Activated naive CD8-positive, alpha-beta T cell treated with anti-CD3 and anti-CD28 coated beads, Interleukin-2, amount 50 U/mL, for 24 hours (primary cell): ENCODE results near the gene ACADM.
"Not testable (repeated sequence)": the region's sequence is repeated elsewhere in the genome, so short reads cannot be mapped to it uniquely, and the experiment has no call there.

Experiments used
- ATAC-seq: fragments of 150-1000 bp; cut with Tn5 transposase; one replicate; pipeline ENCODE4 v1.10.0; 2021
- DNase-seq: peaks from one replicate; pipeline ENCODE4 v3.0.0; 2021
- H3K27ac Mint-ChIP-seq: one replicate; pipeline ENCODE4 v1.8.0; 2021; ENCODE audit warnings: mild to moderate bottlenecking, mixed read lengths
- H3K27me3 Mint-ChIP-seq: one replicate; pipeline ENCODE4 v1.8.0; 2021; ENCODE audit warnings: mixed read lengths
- H3K36me3 Mint-ChIP-seq: one replicate; pipeline ENCODE4 v1.8.0; 2021; ENCODE audit warnings: low read depth, mixed read lengths
- H3K4me1 Mint-ChIP-seq: one replicate; pipeline ENCODE4 v1.8.0; 2021; ENCODE audit warnings: mixed read lengths
- H3K4me3 Mint-ChIP-seq: one replicate; pipeline ENCODE4 v1.8.0; 2021; ENCODE audit warnings: mild to moderate bottlenecking, moderate library complexity, mixed read lengths
- H3K9me3 Mint-ChIP-seq: one replicate; pipeline ENCODE4 v1.8.0; 2021; ENCODE audit warnings: mixed read lengths

ACADM gene

GRCh38 chr1:75724472-75725022, at the start of gene ACADM:
Gene ACADM (plus strand): TSS chr1:75724709. CDS start chr1:75724788, 79 bp downstream.
- Mint-ChIP-seq H3K27ac (peak within 1 kb of the TSS; percentile 96), H3K4me3 (peak within 1 kb of the TSS; percentile 98), H3K4me1 (peaks cover 44% of the 10 kb centered on the region), H3K27me3 (no peaks in the 10 kb centered on the region), H3K36me3 (no peaks in the 10 kb centered on the region), H3K9me3 (no peaks in the 10 kb centered on the region)
- DNase-seq (peak; percentile 87), ATAC-seq (peak; percentile 90)

- Mint-ChIP-seq H3K27me3 (peaks cover 14% of the 10 kb centered on the region), H3K36me3 (no peaks in the 10 kb centered on the region), H3K27ac (no peak overlapping the region), H3K4me3 (no peak overlapping the region), H3K9me3 (peaks cover 5% of the 10 kb centered on the region), H3K4me1 (no peaks in the 10 kb centered on the region)
- ATAC-seq, result no peak
- DNase-seq, result no peak
Measured at GRCh38 chr1:75677443-75677842, 47.1 kb upstream of the ACADM start.

GRCh38 chr1:75677964-75678363, 46.5 kb upstream of the ACADM start:
- H3K9me3 Mint-ChIP-seq, H3K27ac Mint-ChIP-seq, H3K36me3 Mint-ChIP-seq, H3K4me1 Mint-ChIP-seq, DNase-seq, ATAC-seq, H3K4me3 Mint-ChIP-seq: not testable (repeated sequence)
- H3K27me3 Mint-ChIP-seq, result peaks cover 14% of the 10 kb centered on the region

- Mint-ChIP-seq H3K27ac (no peak overlapping the region), H3K27me3 (peaks cover 2% of the 10 kb centered on the region), H3K4me3 (no peak overlapping the region), H3K9me3 (peaks cover 7% of the 10 kb centered on the region), H3K36me3 (no peaks in the 10 kb centered on the region), H3K4me1 (no peaks in the 10 kb centered on the region)
- ATAC-seq (no peak), DNase-seq (no peak)
Measured at GRCh38 chr1:75690547-75690946, 34.0 kb upstream of the ACADM start.

- H3K4me3 Mint-ChIP-seq, result no peak overlapping the region
- H3K27me3 Mint-ChIP-seq, result peaks cover 8% of the 10 kb centered on the region
- no peak overlapping the region for H3K27ac Mint-ChIP-seq
- no peaks in the 10 kb centered on the region for H3K9me3 Mint-ChIP-seq
- H3K4me1 Mint-ChIP-seq, result no peaks in the 10 kb centered on the region
- DNase-seq (no peak), ATAC-seq (no peak)
- H3K36me3 Mint-ChIP-seq, result no peaks in the 10 kb centered on the region
Measured at GRCh38 chr1:75693551-75693950, 31.0 kb upstream of the ACADM start.

GRCh38 chr1:75696000-75696399, 28.5 kb upstream of the ACADM start:
- Mint-ChIP-seq H3K9me3 (no peaks in the 10 kb centered on the region), H3K27ac (no peak overlapping the region), H3K4me3 (no peak overlapping the region), H3K36me3 (no peaks in the 10 kb centered on the region), H3K4me1 (no peaks in the 10 kb centered on the region), H3K27me3 (peaks cover 12% of the 10 kb centered on the region)
- DNase-seq (no peak), ATAC-seq (no peak)

- H3K9me3 Mint-ChIP-seq, result no peaks in the 10 kb centered on the region
- no peaks in the 10 kb centered on the region for H3K4me1 Mint-ChIP-seq
- ATAC-seq (no peak), DNase-seq (no peak)
- no peaks in the 10 kb centered on the region for H3K36me3 Mint-ChIP-seq
- no peak overlapping the region for H3K4me3 Mint-ChIP-seq
- peaks cover 13% of the 10 kb centered on the region for H3K27me3 Mint-ChIP-seq
- no peak overlapping the region for H3K27ac Mint-ChIP-seq
Measured at GRCh38 chr1:75707191-75707590, 17.3 kb upstream of the ACADM start.

GRCh38 chr1:75708910-75709309, 15.6 kb upstream of the ACADM start:
- H3K27ac Mint-ChIP-seq, result no peak overlapping the region
- no peaks in the 10 kb centered on the region for H3K36me3 Mint-ChIP-seq
- ATAC-seq (no peak), DNase-seq (no peak)
- H3K9me3 Mint-ChIP-seq, result no peaks in the 10 kb centered on the region
- H3K4me1 Mint-ChIP-seq, result no peaks in the 10 kb centered on the region
- H3K4me3 Mint-ChIP-seq, result no peak overlapping the region
- H3K27me3 Mint-ChIP-seq, result peaks cover 16% of the 10 kb centered on the region

- H3K36me3 Mint-ChIP-seq, result no peaks in the 10 kb centered on the region
- peaks cover 19% of the 10 kb centered on the region for H3K27me3 Mint-ChIP-seq
- H3K4me1 Mint-ChIP-seq, result no peaks in the 10 kb centered on the region
- H3K4me3 Mint-ChIP-seq, result no peak overlapping the region
- no peak for DNase-seq
- no peaks in the 10 kb centered on the region for H3K9me3 Mint-ChIP-seq
- no peak for ATAC-seq
- no peak overlapping the region for H3K27ac Mint-ChIP-seq
Measured at GRCh38 chr1:75710832-75711231, 13.7 kb upstream of the ACADM start.

- Mint-ChIP-seq H3K27me3 (peaks cover 19% of the 10 kb centered on the region), H3K9me3 (no peaks in the 10 kb centered on the region), H3K4me3 (no peak overlapping the region), H3K36me3 (no peaks in the 10 kb centered on the region), H3K4me1 (no peaks in the 10 kb centered on the region), H3K27ac (no peak overlapping the region)
- DNase-seq (no peak), ATAC-seq (no peak)
Measured at GRCh38 chr1:75711846-75712245, 12.7 kb upstream of the ACADM start.

- DNase-seq (no peak), ATAC-seq (no peak)
- Mint-ChIP-seq H3K4me1 (no peaks in the 10 kb centered on the region), H3K27me3 (peaks cover 16% of the 10 kb centered on the region), H3K36me3 (no peaks in the 10 kb centered on the region), H3K4me3 (no peak overlapping the region), H3K27ac (no peak overlapping the region), H3K9me3 (no peaks in the 10 kb centered on the region)
Measured at GRCh38 chr1:75712306-75712705, 12.2 kb upstream of the ACADM start.

GRCh38 chr1:75719810-75720209, 4.7 kb upstream of the ACADM start:
- Mint-ChIP-seq H3K27me3 (no peaks in the 10 kb centered on the region), H3K27ac (no peak overlapping the region), H3K9me3 (no peaks in the 10 kb centered on the region), H3K4me3 (no peak overlapping the region), H3K36me3 (no peaks in the 10 kb centered on the region), H3K4me1 (peaks cover 14% of the 10 kb centered on the region)
- ATAC-seq, result no peak
- DNase-seq, result no peak

- H3K36me3 Mint-ChIP-seq, result no peaks in the 10 kb centered on the region
- no peaks in the 10 kb centered on the region for H3K9me3 Mint-ChIP-seq
- no peak overlapping the region for H3K27ac Mint-ChIP-seq
- no peak overlapping the region for H3K4me3 Mint-ChIP-seq
- H3K27me3 Mint-ChIP-seq, result no peaks in the 10 kb centered on the region
- DNase-seq (no peak), ATAC-seq (no peak)
- H3K4me1 Mint-ChIP-seq, result peaks cover 15% of the 10 kb centered on the region
Measured at GRCh38 chr1:75720325-75720724, 4.2 kb upstream of the ACADM start.

- ATAC-seq (no peak), DNase-seq (no peak)
- H3K27ac Mint-ChIP-seq, result no peak overlapping the region
- H3K4me3 Mint-ChIP-seq, result no peak overlapping the region
- H3K4me1 Mint-ChIP-seq, result peaks cover 20% of the 10 kb centered on the region
- no peaks in the 10 kb centered on the region for H3K36me3 Mint-ChIP-seq
- H3K9me3 Mint-ChIP-seq, result no peaks in the 10 kb centered on the region
- no peaks in the 10 kb centered on the region for H3K27me3 Mint-ChIP-seq
Measured at GRCh38 chr1:75720820-75721219, 3.7 kb upstream of the ACADM start.

GRCh38 chr1:75722246-75722645, 2.3 kb upstream of the ACADM start:
- ATAC-seq, H3K36me3 Mint-ChIP-seq, H3K27me3 Mint-ChIP-seq, H3K4me3 Mint-ChIP-seq, H3K9me3 Mint-ChIP-seq, H3K27ac Mint-ChIP-seq, DNase-seq: not testable (repeated sequence)
- peaks cover 34% of the 10 kb centered on the region for H3K4me1 Mint-ChIP-seq

- no peaks in the 10 kb centered on the region for H3K9me3 Mint-ChIP-seq
- H3K27me3 Mint-ChIP-seq, result no peaks in the 10 kb centered on the region
- no peak overlapping the region for H3K27ac Mint-ChIP-seq
- peaks cover 42% of the 10 kb centered on the region for H3K4me1 Mint-ChIP-seq
- no peaks in the 10 kb centered on the region for H3K36me3 Mint-ChIP-seq
- DNase-seq, result no peak
- H3K4me3 Mint-ChIP-seq, result peak overlapping the region; percentile 98
- ATAC-seq, result no peak
Measured at GRCh38 chr1:75722966-75723365, 1.5 kb upstream of the ACADM start.
